OCI-LY7 (cell line): ENCODE measurements around the gene ITGA5.

Experiments
- CTCF ChIP-seq: fragments of 200-600 bp; sonication (generic); conservative IDR thresholded peaks from 2 replicates; pipeline ENCODE4 v1.5.1; 2014; ENCODE audit warnings: mild to moderate bottlenecking, antibody characterized with exemption, low read length, moderate library complexity, mixed read lengths
- EZH2phosphoT487 ChIP-seq: fragments of 200-600 bp; sonication (generic); IDR thresholded peaks from 2 replicates; pipeline ENCODE4 v1.6.1; 2018; ENCODE audit warnings: low read depth, borderline replicate concordance, mild to moderate bottlenecking, mixed run types, antibody characterized with exemption, low read length, moderate library complexity, mixed read lengths

- TF ChIP-seq CTCF (peak; percentile 99), EZH2phosphoT487 (no peak)
Observed at GRCh38 chr12:54404061-54405004, 14.7 kb downstream of the ITGA5 start.
